Hepatocyte (in vitro differentiated cells): ENCODE results near the gene LRRK1.

Experiments
- EZH2 ChIP-seq: fragments of 200-600 bp; sonication (generic); IDR thresholded peaks from 2 replicates; pipeline ENCODE4 v1.6.1; 2016; ENCODE audit warnings: antibody characterized with exemption, mild to moderate bottlenecking, borderline replicate concordance
- EZH2phosphoT487 ChIP-seq: fragments of 200-600 bp; sonication (generic); IDR thresholded peaks from one replicate; pipeline ENCODE4 v1.6.1; 2018; ENCODE audit warnings: antibody characterized with exemption, mild to moderate bottlenecking, low read depth, moderate library complexity; ENCODE audit not compliant: unreplicated experiment, severe bottlenecking
- TF ChIP-seq, protein P1 (sequence below): fragments of 200-600 bp; sonication (generic); IDR thresholded peaks from 2 replicates; pipeline ENCODE4 v1.5.1; 2016; ENCODE audit warnings: antibody characterized with exemption, mild to moderate bottlenecking; ENCODE audit not compliant: poor library complexity

DNA sequence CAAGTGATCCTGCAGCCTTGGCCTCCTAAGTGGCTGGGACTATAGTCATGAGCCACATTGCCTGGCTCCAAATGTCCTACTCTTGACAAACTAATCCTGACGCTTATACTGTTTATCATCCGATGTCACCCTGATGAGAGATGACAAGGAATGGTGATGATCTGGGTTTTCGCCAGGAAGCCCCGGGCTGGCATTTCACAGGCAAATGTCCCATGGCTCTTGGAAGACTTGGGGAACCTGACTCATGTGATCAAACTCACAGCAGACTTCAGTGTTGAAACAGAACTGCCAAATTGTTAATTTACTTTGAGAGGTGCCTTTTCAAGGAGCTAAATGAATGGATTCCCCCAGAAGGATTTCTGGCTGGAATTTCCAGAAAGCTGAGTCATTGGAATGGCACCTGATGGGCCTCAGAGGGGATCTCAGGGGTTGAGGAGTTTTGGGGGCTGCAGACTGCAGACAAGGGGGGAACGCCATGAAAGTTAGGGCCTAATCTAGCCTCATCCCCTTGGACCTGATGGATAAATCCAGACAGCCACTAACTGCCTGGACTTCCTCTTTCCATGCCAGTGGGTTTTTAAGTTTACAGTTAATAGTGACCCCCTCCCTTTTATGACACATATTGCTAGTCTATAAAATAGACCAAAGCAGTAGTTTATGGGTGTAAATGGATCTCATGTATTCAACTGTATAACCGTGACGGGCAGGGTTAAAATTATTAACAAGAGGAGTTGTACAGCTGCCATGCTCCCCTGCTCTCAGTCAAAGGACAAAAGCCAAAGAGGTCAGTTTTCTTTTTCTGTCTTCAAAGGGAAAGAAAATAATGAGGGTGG, 186.1 kb downstream of the LRRK1 start:
- TF ChIP-seq, protein P1, sequence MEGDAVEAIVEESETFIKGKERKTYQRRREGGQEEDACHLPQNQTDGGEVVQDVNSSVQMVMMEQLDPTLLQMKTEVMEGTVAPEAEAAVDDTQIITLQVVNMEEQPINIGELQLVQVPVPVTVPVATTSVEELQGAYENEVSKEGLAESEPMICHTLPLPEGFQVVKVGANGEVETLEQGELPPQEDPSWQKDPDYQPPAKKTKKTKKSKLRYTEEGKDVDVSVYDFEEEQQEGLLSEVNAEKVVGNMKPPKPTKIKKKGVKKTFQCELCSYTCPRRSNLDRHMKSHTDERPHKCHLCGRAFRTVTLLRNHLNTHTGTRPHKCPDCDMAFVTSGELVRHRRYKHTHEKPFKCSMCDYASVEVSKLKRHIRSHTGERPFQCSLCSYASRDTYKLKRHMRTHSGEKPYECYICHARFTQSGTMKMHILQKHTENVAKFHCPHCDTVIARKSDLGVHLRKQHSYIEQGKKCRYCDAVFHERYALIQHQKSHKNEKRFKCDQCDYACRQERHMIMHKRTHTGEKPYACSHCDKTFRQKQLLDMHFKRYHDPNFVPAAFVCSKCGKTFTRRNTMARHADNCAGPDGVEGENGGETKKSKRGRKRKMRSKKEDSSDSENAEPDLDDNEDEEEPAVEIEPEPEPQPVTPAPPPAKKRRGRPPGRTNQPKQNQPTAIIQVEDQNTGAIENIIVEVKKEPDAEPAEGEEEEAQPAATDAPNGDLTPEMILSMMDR = no peak
- TF ChIP-seq EZH2 (no peak), EZH2phosphoT487 (no peak)
